NCI-H82 treated with DMSO at 0.1 percent for 48 hours (cell line): Measurements from ENCODE around the gene ZNF804B.

Experiments
- DNase-seq: peaks from one replicate; lab custom pipeline; 2025; ENCODE audit not compliant: unreplicated experiment; lab: John Stamatoyannopoulos, UW

The ZNF804B gene

GRCh38 chr7:89247207-89247606 is 487.7 kb downstream of the ZNF804B start:
- no peak for DNase-seq

GRCh38 chr7:89259085-89259484 is 499.6 kb downstream of the ZNF804B start:
- DNase-seq = no peak

- DNase-seq = no peak
Measured at GRCh38 chr7:89264126-89264525, 504.6 kb downstream of the ZNF804B start.

GRCh38 chr7:89265631-89266030 is 506.1 kb downstream of the ZNF804B start:
- DNase-seq = no peak

GRCh38 chr7:89283302-89283701 is 523.8 kb downstream of the ZNF804B start:
- no peak for DNase-seq

GRCh38 chr7:89308535-89308934 is 549.0 kb downstream of the ZNF804B start:
- no peak for DNase-seq

GRCh38 chr7:89311886-89312285 is 552.4 kb downstream of the ZNF804B start:
- DNase-seq = no peak

GRCh38 chr7:89312551-89312950 is 553.1 kb downstream of the ZNF804B start:
- no peak for DNase-seq

- no peak for DNase-seq
Measured at GRCh38 chr7:89316584-89317251, 557.2 kb downstream of the ZNF804B start.

- no peak for DNase-seq
Measured at GRCh38 chr7:89332026-89332425, 572.5 kb downstream of the ZNF804B start.

- DNase-seq = no peak
Measured at GRCh38 chr7:89334797-89335196, 575.3 kb downstream of the ZNF804B start.

- DNase-seq = no peak
Measured at GRCh38 chr7:89335490-89335889, 576.0 kb downstream of the ZNF804B start.

GRCh38 chr7:89336121-89336520 is 576.6 kb downstream of the ZNF804B start:
- no peak for DNase-seq

GRCh38 chr7:89339748-89340147 is 580.2 kb downstream of the ZNF804B start:
- no peak for DNase-seq

- DNase-seq = no peak
Measured at GRCh38 chr7:89357121-89357520, 597.6 kb downstream of the ZNF804B start.

GRCh38 chr7:89377219-89377618 is 617.7 kb downstream of the ZNF804B start:
- DNase-seq = no peak

- no peak for DNase-seq
Measured at GRCh38 chr7:89385411-89385810, 625.9 kb downstream of the ZNF804B start.
